Uterus (tissue), 2 donors: ENCODE measurements around the gene SLC10A6.

Experiments used
- POLR2A ChIP-seq, 2 donors: fragments of 450-650 bp; IDR thresholded peaks; one replicate each; pipeline ENCODE4 v1.6.1; 2016; ENCODE audit warnings: antibody characterized with exemption in 2 of 2, mild to moderate bottlenecking in 1 of 2, moderate library complexity in 1 of 2
- TF ChIP-seq, protein P1 (sequence below), 4 experiments: fragments of 200-600 bp in 2 of 4; fragments of 450-650 bp in 2 of 4; sonication (generic) in 2 of 4; IDR thresholded peaks; one replicate each; pipeline ENCODE4 v1.5.1; 2016 to 2019; ENCODE audit warnings: antibody characterized with exemption in 4 of 4, mild to moderate bottlenecking in 2 of 4, moderate library complexity in 1 of 4

DNA sequence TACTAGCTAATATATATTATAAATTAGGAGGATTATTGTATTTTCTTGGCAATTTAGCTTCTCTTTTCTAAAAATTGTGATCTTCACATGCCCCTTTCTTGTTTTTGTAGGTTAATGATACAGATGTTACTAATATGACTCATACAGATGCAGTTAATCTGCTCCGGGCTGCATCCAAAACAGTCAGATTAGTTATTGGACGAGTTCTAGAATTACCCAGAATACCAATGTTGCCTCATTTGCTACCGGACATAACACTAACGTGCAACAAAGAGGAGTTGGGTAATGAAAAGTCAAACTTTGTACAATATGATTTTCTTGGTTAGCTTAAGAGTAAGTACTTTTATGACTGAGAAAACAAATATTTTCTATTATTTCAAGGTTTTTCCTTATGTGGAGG is 74.1 kb downstream of the SLC10A6 start:
- TF ChIP-seq, protein P1, sequence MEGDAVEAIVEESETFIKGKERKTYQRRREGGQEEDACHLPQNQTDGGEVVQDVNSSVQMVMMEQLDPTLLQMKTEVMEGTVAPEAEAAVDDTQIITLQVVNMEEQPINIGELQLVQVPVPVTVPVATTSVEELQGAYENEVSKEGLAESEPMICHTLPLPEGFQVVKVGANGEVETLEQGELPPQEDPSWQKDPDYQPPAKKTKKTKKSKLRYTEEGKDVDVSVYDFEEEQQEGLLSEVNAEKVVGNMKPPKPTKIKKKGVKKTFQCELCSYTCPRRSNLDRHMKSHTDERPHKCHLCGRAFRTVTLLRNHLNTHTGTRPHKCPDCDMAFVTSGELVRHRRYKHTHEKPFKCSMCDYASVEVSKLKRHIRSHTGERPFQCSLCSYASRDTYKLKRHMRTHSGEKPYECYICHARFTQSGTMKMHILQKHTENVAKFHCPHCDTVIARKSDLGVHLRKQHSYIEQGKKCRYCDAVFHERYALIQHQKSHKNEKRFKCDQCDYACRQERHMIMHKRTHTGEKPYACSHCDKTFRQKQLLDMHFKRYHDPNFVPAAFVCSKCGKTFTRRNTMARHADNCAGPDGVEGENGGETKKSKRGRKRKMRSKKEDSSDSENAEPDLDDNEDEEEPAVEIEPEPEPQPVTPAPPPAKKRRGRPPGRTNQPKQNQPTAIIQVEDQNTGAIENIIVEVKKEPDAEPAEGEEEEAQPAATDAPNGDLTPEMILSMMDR (IDR thresholded peaks at IDR 0.05): no peak
- no peak for TF ChIP-seq POLR2A (IDR thresholded peaks at IDR 0.05)
